HG03354 (cell line): ENCODE data around the gene IL16.
"Not testable (repeated sequence)": the region's sequence is repeated elsewhere in the genome, so short reads cannot be mapped to it uniquely, and the experiment has no call there.

ENCODE experiments used
- ATAC-seq: cut with Tn5 transposase; IDR thresholded peaks from one replicate; pipeline ENCODE4 v1.9.1; 2021; ENCODE audit warnings: mild to moderate bottlenecking; ENCODE audit not compliant: unreplicated experiment, poor library complexity, severe bottlenecking

IL16 gene

DNA sequence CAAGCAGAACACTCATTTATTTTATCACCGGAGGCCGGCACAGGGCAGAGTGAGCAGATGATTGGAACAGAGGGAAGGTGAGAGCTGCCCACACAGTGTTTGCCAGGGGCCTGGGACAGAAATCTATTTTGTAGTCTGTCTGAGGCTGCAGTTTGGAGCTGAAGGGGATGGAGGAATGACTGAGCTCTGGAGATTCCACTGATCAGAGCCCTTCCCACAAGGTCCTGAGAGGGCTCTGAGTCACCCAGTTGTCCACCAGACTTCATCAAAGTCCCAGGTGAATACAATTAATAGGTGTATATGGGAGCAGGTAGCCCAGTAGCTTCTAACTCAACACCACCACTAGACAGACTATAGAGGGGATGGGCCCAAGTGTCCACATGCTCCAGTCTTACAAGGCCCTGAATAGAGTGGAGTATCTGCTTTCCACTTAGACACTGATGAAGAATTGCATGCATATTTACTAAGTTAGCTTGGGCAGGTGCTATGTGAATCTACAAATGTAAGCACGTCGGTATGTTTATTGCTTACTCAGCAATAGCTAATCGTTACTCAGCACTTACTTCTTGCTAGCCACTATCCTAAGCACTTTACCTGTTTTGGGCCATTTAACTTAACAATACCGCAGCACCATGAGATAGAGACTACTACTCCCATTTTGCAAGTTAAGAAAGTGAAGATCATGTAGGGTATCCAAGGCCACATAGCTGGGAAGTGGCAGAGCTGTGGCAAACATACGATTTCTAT is 130.0 kb downstream of the IL16 start:
- no peak for ATAC-seq

- no peak for ATAC-seq
These were observed 130.8 kb downstream of the IL16 start for GRCh38 chr15:81327516-81327915.

DNA sequence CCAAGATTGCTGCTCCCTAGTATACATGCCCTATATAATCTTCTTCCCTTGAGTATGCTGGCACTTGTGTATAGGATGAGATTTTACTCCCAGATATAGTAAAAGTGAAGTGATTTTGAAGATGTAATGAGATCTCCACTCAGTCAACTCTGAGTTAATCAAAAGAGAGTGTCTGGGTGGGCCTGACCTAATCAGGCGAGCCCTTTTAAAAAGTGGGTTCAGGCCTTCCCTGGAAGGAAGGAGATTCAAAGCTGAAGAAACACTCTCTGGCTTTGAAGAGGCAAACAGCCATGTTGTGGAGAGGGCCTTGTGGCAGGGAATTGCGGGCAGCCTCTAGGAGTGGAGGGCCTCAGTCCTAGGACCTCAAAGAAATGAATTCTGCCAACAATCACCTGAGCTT is 132.8 kb downstream of the IL16 start:
- ATAC-seq = no peak

DNA sequence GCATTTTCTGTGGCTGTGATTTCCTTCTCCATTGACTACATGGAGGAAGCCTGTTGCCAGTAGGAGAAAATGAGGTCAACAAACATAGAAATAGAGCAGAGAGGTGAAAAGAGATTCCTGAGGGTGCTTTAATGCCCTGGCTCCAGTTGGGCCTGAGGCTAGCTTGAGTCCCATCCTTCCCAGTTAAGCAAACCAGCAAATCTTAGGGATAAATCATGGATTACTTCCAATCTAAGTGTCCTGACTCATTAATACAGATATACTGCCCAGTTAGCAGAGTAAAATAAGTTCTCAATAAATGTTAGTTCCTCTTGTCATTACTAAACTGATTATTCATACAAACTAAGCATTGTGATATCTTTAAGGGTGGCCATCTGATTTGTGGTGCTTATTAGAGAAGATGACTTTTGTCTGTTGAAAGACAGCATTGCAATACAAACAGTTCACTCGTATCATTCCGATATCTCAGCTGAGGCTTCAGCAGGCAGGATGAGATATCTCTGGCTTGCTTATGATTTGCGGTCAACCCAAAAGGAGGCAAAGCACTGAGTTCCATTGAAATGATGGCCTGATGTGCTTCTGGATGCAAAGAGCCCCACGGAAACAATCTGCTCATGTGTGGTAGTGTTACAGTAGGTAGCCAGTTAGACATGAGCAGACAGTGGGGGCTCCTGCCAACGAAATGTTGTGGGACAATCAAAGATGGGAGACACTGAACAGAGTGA is 133.8 kb downstream of the IL16 start:
- ATAC-seq = no peak

DNA sequence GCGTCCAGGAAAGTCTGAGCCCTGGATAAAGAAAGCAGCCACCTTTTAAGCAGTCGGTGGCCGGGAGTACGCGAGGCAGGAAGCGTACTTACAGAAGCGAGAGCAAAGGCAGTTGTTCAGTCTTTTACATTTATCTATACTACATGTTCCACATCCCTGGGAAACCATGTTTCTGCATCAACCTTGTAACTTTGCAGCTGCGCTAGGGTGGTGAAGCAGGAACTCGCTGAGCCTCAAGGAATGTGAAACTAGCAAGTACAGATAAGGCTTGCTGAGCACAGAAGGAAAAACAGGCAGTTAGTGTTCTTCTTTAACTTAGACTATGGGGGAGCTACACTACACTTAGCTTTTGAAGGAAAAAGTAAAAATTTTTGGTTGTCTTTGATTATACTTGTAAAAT is 134.5 kb downstream of the IL16 start:
- not testable (repeated sequence) for ATAC-seq

DNA sequence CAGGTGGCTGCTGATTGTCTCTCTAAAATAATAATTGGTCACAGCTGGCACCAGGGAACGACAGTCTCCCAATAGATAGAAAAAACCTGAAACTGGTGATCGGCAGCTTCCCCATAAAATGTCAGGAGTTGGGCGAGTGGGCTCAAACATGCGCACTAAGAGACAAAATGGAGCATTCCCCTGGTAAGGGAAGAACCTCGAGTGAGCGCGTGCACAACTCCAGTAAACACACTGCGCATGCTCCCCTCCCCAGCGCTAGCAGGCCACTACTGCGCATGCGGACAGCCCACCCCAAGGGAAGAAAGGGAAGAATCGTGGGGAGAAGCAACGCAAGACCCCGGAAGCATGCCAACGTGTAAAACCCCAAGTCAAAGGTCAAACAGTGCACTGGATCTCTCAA is 134.9 kb downstream of the IL16 start:
- ATAC-seq = no peak

DNA sequence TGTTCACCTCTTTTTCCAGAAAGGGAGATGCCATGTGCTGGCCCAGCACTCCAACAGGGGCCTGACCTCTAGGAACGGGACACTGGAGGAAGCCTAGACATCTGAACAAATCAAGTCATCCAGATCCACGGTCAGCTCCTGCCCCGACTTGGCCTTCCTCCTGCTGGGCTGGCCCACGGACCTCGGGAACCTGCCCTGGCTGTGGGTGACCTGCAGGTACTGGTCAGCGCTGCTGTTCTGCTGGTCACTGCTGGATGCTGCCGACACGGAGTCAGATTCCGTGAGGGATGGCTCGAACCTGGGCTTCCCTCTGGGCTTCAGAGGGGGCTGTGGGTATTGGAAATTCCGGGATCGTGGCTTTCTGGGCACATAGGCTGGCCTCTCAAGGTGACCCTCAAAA is 135.6 kb downstream of the IL16 start:
- no peak for ATAC-seq

DNA sequence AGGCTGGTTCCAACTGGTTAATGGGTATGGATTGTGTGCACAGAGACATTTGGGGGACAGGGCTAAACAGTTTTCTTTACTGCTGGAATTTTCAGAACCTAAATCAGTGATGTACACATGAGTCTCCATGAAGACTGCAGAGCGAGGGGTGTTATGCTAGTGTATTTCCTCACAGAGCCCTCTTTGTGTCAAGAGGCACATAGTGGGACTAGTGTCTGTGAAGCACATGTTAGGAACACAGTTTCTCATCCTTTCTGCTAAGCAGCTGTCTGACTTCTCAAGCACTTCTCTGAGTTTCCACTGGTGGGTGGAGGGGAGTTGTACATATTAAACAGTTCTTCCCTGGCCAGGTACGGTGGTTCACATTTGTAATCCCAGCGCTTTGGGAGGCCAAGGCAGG is 136.7 kb downstream of the IL16 start:
- ATAC-seq = no peak

DNA sequence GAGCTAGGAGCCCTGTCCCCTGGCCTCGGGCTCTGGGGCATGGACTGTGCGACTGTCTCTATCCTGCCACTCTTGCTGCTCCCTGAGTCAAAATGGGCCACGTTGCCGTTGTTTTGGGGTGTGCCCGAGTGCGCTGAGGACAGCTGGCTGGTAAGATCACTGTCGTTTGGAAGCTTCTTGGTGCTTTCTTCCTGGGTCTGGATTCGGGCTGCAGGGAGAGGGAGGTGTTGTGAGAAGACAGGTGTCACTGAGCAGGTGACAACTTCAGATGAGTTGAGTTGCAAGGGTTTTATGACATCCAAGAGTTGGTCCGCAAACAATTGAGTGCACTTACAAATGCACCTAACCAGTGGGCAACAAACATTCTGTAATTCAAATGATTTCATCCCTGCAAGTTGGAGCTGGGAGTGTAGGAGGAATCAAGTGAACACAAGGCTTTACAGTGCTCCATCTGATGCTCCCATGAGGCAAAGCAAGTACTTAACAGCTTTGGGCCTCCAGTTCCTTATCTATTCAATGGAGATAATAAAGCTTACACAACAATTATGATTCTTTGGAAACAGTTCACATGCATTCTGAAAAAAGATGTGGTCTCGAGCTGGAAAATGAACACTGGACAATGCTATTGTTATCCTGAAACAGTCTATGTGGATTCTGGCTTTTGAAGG is 138.2 kb downstream of the IL16 start:
- ATAC-seq = no peak

DNA sequence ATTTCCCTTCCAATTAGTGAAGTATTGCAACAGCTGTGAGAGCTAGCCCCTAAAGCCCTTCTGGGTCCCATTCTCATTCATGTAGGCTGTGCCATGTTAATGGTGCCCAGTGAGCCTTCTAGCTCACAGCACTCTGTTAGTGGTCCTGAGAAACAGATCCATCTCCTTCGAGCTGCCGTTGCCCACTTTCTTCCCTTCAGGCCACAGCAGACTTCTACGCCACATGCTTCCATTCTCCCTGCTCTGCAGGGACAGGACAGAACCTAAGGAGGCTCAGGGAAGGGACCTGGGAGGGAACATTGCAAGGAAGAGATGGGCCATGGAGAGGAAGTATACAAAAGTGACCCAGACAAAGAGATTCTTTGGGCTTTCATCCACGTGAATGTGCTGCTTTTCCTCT is 139.0 kb downstream of the IL16 start:
- no peak for ATAC-seq

GRCh38 chr15:81336568-81336967 is 139.9 kb downstream of the IL16 start:
- ATAC-seq = no peak

DNA sequence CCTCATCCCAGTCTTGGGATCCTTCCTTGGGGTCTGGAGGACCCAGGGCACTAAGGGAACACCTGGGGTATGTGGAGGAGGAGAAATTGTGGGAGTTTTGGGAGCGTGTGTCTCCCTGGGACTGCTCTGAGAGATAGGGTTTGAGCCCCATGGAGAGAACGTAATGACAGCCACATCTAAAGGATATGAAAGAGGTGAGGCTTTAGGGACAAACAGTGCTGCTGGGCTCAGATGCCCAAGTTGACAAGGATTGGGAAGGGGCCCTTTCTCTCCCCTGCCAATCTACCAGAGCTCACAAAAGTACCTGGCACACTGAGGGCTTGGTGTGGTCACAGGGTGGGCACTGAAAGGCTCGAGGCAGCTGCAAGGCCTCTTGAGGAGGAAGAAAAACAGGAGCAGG is 140.6 kb downstream of the IL16 start:
- no peak for ATAC-seq

GRCh38 chr15:81337713-81338157 is 141.1 kb downstream of the IL16 start:
- ATAC-seq = no peak

- no peak for ATAC-seq
These were observed 141.7 kb downstream of the IL16 start for GRCh38 chr15:81338170-81339007.

DNA sequence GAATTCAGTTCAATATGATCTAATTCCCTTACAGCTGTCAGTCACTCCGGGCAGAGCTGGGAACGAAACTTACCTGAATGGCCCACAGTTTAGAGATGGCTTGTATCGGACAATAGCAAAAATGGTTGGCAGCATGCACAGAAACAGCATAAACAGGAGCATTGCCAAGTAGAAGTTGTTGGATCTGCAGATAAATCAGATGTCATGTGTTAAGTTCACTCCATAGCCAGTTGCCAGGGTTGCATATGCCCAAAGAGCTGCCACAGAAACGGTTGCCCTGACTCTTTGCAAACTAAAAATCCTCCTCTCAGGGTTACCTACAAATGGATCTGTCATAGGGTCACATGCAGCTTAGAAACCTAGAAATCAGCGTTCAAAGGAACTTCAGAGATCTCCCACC is 142.6 kb downstream of the IL16 start:
- ATAC-seq = no peak

GRCh38 chr15:81339851-81340250 is 143.2 kb downstream of the IL16 start:
- ATAC-seq = no peak

GRCh38 chr15:81341351-81341750 is 144.7 kb downstream of the IL16 start:
- ATAC-seq = no peak

DNA sequence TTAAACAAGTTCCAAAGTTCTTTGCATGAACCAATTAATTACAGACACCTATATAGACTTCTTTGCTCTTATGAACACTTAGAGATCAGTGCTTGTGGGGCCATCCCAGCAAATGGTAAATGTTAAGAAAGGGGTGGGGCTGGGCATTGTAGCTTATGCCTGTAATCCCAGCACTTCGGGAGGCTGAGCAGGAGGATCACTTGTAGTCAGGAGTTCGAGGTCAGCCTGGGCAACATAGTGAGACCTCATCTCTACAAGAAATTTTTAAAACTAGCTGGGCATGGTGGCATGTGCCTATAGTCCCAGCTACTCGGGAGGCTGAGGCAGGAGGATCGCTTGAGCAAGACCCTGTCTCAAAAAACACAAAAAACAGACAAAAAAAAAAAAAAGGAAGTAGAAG is 146.7 kb downstream of the IL16 start:
- ATAC-seq = no peak

GRCh38 chr15:81346611-81347010 is 149.9 kb downstream of the IL16 start:
- no peak for ATAC-seq

DNA sequence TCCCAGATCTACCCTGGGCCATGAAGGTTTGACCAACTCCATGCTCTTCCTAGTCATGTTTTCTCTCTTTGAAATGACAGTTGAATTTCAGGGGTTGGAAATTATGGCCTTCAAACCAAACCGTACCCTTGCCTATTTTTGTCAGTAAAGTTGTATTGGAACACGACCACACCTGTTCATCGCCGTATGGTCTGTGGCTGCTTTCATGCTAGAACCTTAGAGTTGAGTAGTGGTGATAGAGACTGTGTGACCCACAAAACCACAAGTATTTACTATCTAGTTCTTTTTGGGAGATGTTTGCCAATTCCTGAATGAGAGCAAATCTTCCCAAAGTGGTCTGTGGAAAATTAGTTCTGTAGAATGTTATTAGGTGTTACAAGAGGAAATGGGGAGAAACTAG is 151.2 kb downstream of the IL16 start:
- ATAC-seq = no peak
